Lung (tissue), 12 donors: Measurements from ENCODE around the gene ZNF862. TPM values are rescaled to one million over a fixed set of nuclear protein-coding genes. Genes with fewer than 3 reads are reported as not detected.

Experiments
- ATAC-seq: fragments of 200-7000 bp; cut with Tn5 transposase; one replicate; pipeline ENCODE4 v1.9.1; 2020; ENCODE audit warnings: moderate number of reproducible peaks; ENCODE audit not compliant: insufficient read depth, low FRiP score
- DNase-seq, 3 donors: peaks; one replicate each; pipeline ENCODE4 v3.0.0-alpha.2; 2013 to 2017
- H3K27ac ChIP-seq, 2 donors: one replicate each; pipeline ENCODE4 v1.5.1; 2013; ENCODE audit warnings: mild to moderate bottlenecking in 2 of 2, moderate library complexity in 2 of 2, control low read depth in 1 of 2, inconsistent platforms in 1 of 2, low read depth in 1 of 2, low read length in 1 of 2
- H3K27me3 ChIP-seq, 3 donors: one replicate each; pipeline ENCODE4 v1.5.1; 2013; ENCODE audit warnings: low read length in 2 of 3; ENCODE audit not compliant: control insufficient read depth in 3 of 3, insufficient read depth in 3 of 3
- H3K36me3 ChIP-seq, 4 donors: one replicate each; pipeline ENCODE4 v1.5.1; 2013; ENCODE audit warnings: low read length in 4 of 4, mild to moderate bottlenecking in 1 of 4, moderate library complexity in 1 of 4; ENCODE audit not compliant: control insufficient read depth in 4 of 4, insufficient read depth in 4 of 4
- H3K4me1 ChIP-seq, 5 donors: one replicate each; pipeline ENCODE4 v1.5.1; 2013; ENCODE audit warnings: low read length in 5 of 5, mild to moderate bottlenecking in 2 of 5, moderate library complexity in 1 of 5; ENCODE audit not compliant: control insufficient read depth in 5 of 5, insufficient read depth in 5 of 5
- H3K4me3 ChIP-seq: one replicate; pipeline ENCODE4 v1.5.1; 2013; ENCODE audit warnings: mild to moderate bottlenecking, control low read depth, moderate library complexity
- H3K9ac ChIP-seq, 2 donors: one replicate each; pipeline ENCODE4 v1.5.1; 2013; ENCODE audit warnings: low read length in 2 of 2, control low read depth in 1 of 2; ENCODE audit not compliant: insufficient read depth in 1 of 2
- H3K9me3 ChIP-seq, 4 donors: one replicate each; pipeline ENCODE4 v1.5.1; 2013; ENCODE audit warnings: low read length in 3 of 4, mild to moderate bottlenecking in 1 of 4, moderate library complexity in 1 of 4; ENCODE audit not compliant: control insufficient read depth in 4 of 4, insufficient read depth in 3 of 4
- WGBS, 2 donors: extraction: QIAGEN DNeasy Blood & Tissue Kit; methylation state at CpG; one replicate each; pipeline ENCODE4 v1.1.7; 2013; 5-methylcytosine and 5-hydroxymethylcytosine counted together
- polyA plus RNA-seq, 2 donors: library from polyadenylated mRNA; stranded (reverse); fragments of 200-250 nt; gene quantifications; one replicate each; pipeline ENCODE4 v1.2.1, GENCODE V29; 2013
- total RNA-seq, 2 donors: library from RNA; depleted of rRNA in 1 of 2; stranded (reverse); fragments of >200 nt in 1 of 2; gene quantifications; one replicate each; pipeline ENCODE4 v1.2.1, GENCODE V29; 2014 to 2021
- TF ChIP-seq, protein P1 (sequence below): IDR thresholded peaks from 2 replicates; pipeline ENCODE4 v1.5.1; 2012; ENCODE audit warnings: mild to moderate bottlenecking; ENCODE audit errors: control extremely low read depth, extremely low read depth
- donor health status: control.
- donor health status: control.
- donor health status: Bipolar disorder and iron deficiency.
- donor health status: healthy.
- donor health status: DM: yes; HTN: yes; CAD: no.

The ZNF862 gene
- total and polyA plus RNA-seq, 4 donors = 5.2 to 22.1 (median 10.0) TPM

DNA sequence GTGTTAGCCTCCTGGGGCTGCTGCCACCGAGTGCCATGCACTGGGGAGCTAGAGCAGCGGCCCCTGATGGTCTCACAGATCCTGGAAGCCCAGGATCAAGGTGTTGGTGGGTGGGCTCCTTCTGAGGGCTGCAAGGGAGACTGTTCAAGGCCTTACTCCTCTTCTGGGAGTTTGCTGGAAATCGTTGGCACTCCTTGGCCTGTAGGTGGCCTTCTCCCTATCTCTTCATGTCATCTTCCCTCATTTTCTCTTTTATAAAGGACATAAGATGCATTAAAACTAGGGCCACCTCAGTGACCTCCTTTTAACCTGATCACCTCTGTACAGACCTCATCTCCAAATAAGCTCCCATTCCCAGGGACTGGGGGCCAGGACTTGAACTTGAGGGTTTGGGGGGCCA is 27.0 kb upstream of the ZNF862 start:
- TF ChIP-seq, protein P1, sequence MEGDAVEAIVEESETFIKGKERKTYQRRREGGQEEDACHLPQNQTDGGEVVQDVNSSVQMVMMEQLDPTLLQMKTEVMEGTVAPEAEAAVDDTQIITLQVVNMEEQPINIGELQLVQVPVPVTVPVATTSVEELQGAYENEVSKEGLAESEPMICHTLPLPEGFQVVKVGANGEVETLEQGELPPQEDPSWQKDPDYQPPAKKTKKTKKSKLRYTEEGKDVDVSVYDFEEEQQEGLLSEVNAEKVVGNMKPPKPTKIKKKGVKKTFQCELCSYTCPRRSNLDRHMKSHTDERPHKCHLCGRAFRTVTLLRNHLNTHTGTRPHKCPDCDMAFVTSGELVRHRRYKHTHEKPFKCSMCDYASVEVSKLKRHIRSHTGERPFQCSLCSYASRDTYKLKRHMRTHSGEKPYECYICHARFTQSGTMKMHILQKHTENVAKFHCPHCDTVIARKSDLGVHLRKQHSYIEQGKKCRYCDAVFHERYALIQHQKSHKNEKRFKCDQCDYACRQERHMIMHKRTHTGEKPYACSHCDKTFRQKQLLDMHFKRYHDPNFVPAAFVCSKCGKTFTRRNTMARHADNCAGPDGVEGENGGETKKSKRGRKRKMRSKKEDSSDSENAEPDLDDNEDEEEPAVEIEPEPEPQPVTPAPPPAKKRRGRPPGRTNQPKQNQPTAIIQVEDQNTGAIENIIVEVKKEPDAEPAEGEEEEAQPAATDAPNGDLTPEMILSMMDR = no peak
- Histone ChIP-seq H3K4me3 (no peak overlapping the region), H3K27me3 (no peaks in the 10 kb centered on the region), H3K4me1 (no peaks in the 10 kb centered on the region), H3K36me3 (no peaks in the 10 kb centered on the region), H3K27ac (no peak overlapping the region), H3K9me3 (no peaks in the 10 kb centered on the region), H3K9ac (no peak overlapping the region)
- WGBS, 2 donors = 54 to 74% methylated on average over 3 of the region's 3 CpGs
- DNase-seq (no peak), ATAC-seq (no peak)

DNA sequence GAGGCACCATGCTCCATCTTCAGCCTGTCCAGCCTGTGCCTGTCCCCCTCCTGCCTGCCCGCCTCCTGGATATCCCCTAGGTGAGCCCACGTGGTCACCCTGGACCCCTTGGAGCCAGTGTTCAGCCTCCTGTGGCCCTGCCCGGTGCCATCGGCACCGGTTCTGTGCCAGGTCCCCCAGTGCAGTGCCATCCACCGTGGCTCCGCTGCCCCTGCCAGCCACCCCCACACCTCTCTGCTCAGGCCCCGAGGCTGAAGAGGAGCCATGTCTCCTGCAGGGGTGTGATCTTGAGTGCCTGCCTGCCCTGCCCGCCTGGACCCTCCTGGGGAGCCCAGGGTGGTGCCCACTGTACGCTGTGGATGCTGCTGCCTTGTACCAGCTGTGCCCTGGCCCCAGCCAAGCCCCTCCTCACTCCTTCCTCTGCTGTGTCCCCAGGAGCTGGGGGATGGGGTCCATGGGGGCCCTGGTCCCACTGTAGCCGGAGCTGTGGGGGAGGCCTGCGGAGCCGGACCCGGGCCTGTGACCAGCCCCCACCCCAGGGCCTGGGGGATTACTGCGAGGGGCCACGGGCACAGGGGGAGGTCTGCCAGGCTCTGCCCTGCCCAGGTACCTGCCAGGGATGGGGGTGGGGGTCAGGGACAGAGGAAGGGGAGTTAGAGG is 26.2 kb upstream of the ZNF862 start:
- no peak overlapping the region for H3K4me3 ChIP-seq
- H3K9ac ChIP-seq = no peak overlapping the region
- TF ChIP-seq, protein P1 = no peak
- 90 to 96% methylated on average over 13 to 16 of the region's 16 CpGs for WGBS, 2 donors
- no peaks in the 10 kb centered on the region for H3K36me3 ChIP-seq
- H3K9me3 ChIP-seq = no peaks in the 10 kb centered on the region
- ATAC-seq (no peak), DNase-seq (no peak)
- no peak overlapping the region for H3K27ac ChIP-seq
- H3K27me3 ChIP-seq = no peaks in the 10 kb centered on the region
- H3K4me1 ChIP-seq = no peaks in the 10 kb centered on the region

DNA sequence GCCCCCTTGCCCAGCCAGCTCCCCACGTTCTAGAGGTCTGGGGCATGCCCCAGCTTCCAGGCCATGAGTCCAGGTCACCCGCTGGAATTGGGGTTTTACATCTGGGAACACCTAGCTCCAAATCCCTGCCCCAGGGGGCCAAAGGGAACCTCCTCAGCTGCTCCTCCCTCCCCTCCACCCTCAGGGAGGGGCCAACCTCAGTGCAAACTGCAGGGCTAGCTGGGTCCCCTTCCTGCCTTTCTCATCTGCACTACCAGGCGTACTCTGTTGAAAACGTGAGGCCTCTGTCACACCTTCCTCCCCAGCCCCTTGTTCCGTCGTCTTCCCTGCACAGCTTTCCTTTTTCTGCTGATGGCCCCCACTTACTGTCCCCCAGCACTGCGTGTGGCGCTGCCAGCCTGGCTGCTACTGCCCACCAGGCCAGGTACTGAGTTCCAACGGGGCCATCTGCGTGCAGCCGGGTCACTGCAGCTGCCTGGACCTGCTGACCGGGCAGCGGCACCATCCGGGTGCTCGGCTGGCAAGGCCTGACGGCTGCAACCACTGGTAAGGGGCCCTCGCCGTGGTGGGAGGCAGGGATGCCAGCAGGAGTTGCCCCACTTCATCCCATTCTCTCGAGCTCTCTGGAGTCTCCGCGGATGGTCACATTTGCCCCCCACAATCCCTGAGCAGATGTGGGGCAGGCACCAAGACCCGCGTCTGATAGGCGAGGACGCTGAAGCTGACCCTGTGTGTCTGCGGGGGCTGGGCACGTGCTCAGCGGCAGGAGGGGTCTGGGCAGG is 24.7 kb upstream of the ZNF862 start:
- DNase-seq (no peak), ATAC-seq (no peak)
- Histone ChIP-seq H3K27me3 (no peaks in the 10 kb centered on the region), H3K9me3 (no peaks in the 10 kb centered on the region), H3K27ac (no peak overlapping the region), H3K4me1 (no peaks in the 10 kb centered on the region), H3K9ac (no peak overlapping the region), H3K4me3 (no peak overlapping the region), H3K36me3 (no peaks in the 10 kb centered on the region)
- WGBS, 2 donors = 86 to 92% methylated on average over 28 of the region's 28 CpGs
- TF ChIP-seq, protein P1 = no peak
